AG04449 (cell line): ENCODE measurements around the gene PEX14.
"Not testable (repeated sequence)": the region's sequence is repeated elsewhere in the genome, so short reads cannot be mapped to it uniquely, and the experiment has no call there.

Experiments used
- CTCF ChIA-PET: fragments of 350-600 bp; formaldehyde crosslinking; extraction: SDS; loops from one replicate; lab custom pipeline; 2021; ENCODE audit warnings: antibody characterized with exemption; lab: Yijun Ruan, JAX
- POLR2A ChIA-PET: fragments of 400-600, 350-600 bp; formaldehyde crosslinking; extraction: SDS; loops from one replicate; lab custom pipeline; 2020; ENCODE audit warnings: antibody characterized with exemption, inconsistent platforms; lab: Yijun Ruan, JAX
- DNase-seq: peaks from one replicate; pipeline ENCODE4 v3.0.0-alpha.2; 2010; ENCODE audit warnings: low read depth, low spot score
- H3K4me3 ChIP-seq: 2 replicates; pipeline ENCODE4 v1.5.1; 2011; ENCODE audit warnings: low read depth, mild to moderate bottlenecking, control low read depth, low read length
- CTCF ChIP-seq: IDR thresholded peaks from one replicate; pipeline ENCODE4 v1.5.1; 2011; ENCODE audit warnings: mild to moderate bottlenecking, moderate library complexity, low read length, control low read depth, inconsistent platforms; ENCODE audit not compliant: insufficient read depth; ENCODE audit errors: missing control alignments

Gene PEX14

GRCh38 chr1:10472220-10473144 lies 2.3 kb upstream of the PEX14 start, which contains the start of gene DFFA:
TSS of gene DFFA (minus strand) at chr1:10472529. CDS start at chr1:10472458, 71 bp downstream.
- H3K4me3 ChIP-seq = peak within 1 kb of the TSS; percentile 92
- peak; percentile 69 for DNase-seq
- ChIA-PET POLR2A (no interaction called here), CTCF (interaction anchor here (0.9 to 2.6 kb wide), 5 partner anchors 15 to 42 kb away, joined by 3 to 7 read pairs (median 4); partner anchors contain the start of gene CENPS)
- no peak for TF ChIP-seq CTCF

GRCh38 chr1:10473145-10473765 lies 1.5 kb upstream of the PEX14 start:
- DNase-seq = no peak
- no peak overlapping the region for H3K4me3 ChIP-seq
- TF ChIP-seq CTCF = no peak
- POLR2A ChIA-PET = no interaction called here
- CTCF ChIA-PET = interaction anchor here (0.9 to 1.2 kb wide), 2 partner anchors 15 to 19 kb away, joined by 3 to 4 read pairs; no protein-coding TSS in a partner anchor

DNA sequence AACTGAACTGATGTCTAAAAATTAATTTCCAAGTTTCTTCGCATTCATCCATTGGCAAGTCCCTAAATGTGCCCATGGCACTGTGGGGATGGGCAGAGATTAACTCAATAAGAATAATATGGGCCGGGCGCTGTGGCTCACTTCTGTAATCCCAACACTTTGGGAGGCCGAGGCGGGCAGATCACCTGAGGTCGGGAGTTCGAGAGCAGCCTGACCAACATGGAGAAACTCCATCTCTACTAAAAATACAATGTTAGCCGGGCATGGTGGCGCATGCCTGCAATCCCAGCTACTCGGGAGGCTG lies 489 bp upstream of the PEX14 start:
- H3K4me3 ChIP-seq = peak overlapping the region; percentile 91
- DNase-seq, POLR2A ChIA-PET: not testable (repeated sequence)
- CTCF ChIA-PET = interaction anchor here (1.2 to 1.6 kb wide), 3 partner anchors 18 to 97 kb away, joined by 4 to 9 read pairs (median 7); no protein-coding TSS in a partner anchor

GRCh38 chr1:10475510-10475909 lies 760 bp downstream of the PEX14 start:
- peak overlapping the region; percentile 91 for H3K4me3 ChIP-seq
- DNase-seq = no peak
- CTCF ChIA-PET = interaction anchor here (1.5 to 1.6 kb wide), 2 partner anchors 19 to 98 kb away, joined by 7 to 9 read pairs; no protein-coding TSS in a partner anchor
- POLR2A ChIA-PET = no interaction called here
- no peak for TF ChIP-seq CTCF

DNA sequence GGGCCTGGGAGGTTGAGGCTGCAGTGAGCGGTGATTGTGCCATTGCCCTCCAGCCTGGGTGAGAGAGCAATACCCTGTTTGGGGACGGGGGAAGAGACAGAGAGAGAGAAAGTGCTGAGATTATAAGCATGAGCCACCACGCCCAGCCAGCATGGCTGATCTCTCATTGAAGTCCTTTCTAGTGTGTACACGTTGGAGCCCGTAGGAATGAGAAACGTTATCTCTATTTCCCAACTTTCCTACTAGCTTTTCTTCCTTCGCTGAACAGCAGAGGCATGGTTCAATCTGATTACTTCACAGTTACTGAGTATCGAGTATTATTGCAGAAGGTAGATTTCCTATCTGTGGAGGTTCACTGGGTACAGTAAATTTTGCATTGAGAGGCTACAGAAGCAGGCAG lies 4.5 kb downstream of the PEX14 start:
- no peak for DNase-seq
- POLR2A ChIA-PET = no interaction called here
- H3K4me3 ChIP-seq = no peak overlapping the region
- TF ChIP-seq CTCF = no peak
- CTCF ChIA-PET = interaction anchor here (6.6 kb wide), 1 partner anchor 15 kb away, joined by 69 read pairs; no protein-coding TSS in a partner anchor

DNA sequence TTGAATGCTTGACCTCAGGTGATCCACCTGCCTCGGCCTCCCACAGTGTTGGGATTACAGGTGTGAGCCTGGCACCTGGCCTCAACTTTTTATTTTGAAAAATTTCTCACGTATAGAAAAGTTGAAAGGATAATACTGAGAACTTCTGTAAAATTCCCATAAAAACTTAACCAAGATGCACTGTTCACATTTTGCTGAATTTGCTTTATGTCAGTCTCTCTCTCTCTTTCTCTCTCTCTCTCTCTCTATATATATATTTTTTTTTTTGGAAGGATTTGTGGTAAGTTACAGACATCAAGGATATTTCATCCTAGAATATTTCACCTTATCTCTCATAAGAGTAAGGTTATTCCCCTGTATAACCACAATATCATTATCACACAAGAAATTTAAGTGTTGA lies 5.9 kb downstream of the PEX14 start:
- no peak for TF ChIP-seq CTCF
- H3K4me3 ChIP-seq = no peak overlapping the region
- DNase-seq = no peak
- ChIA-PET CTCF (interaction anchor here (6.6 kb wide), 1 partner anchor 13 kb away, joined by 69 read pairs; no protein-coding TSS in a partner anchor), POLR2A (no interaction called here)
